Mesothelial cell of epicardium (in vitro differentiated cells): Measurements from ENCODE around the gene NACA. TPM values are rescaled to one million over a fixed set of nuclear protein-coding genes. Genes with fewer than 3 reads are reported as not detected.

Experiments
- DNase-seq, 2 experiments: peaks; one replicate each; pipeline ENCODE4 v3.0.0; 2021; ENCODE audit warnings: low spot score in 2 of 2; ENCODE audit not compliant: unreplicated experiment in 2 of 2
- H3K27ac Mint-ChIP-seq: 2 replicates; pipeline ENCODE4 v1.8.0; 2021; ENCODE audit warnings: mixed read lengths
- H3K27me3 Mint-ChIP-seq: 2 replicates; pipeline ENCODE4 v1.8.0; 2021; ENCODE audit warnings: low read depth, mixed read lengths
- H3K36me3 Mint-ChIP-seq: 2 replicates; pipeline ENCODE4 v1.8.0; 2021; ENCODE audit warnings: mixed read lengths
- H3K4me1 Mint-ChIP-seq: 2 replicates; pipeline ENCODE4 v1.8.0; 2021; ENCODE audit warnings: mixed read lengths
- H3K4me3 Mint-ChIP-seq: 2 replicates; pipeline ENCODE4 v1.8.0; 2021; ENCODE audit warnings: mild to moderate bottlenecking, moderate library complexity, mixed read lengths
- H3K9me3 Mint-ChIP-seq: 2 replicates; pipeline ENCODE4 v1.8.0; 2021; ENCODE audit warnings: mixed read lengths
- total RNA-seq: library from RNA; stranded (reverse); gene quantifications from 3 replicates; pipeline ENCODE4 v1.2.1, GENCODE V29; 2021
- TF ChIP-seq, protein P1 (sequence below): fragments of 200-600 bp; sonication (generic); IDR thresholded peaks from one replicate; pipeline ENCODE4 v1.5.0; 2021; ENCODE audit warnings: antibody characterized with exemption; ENCODE audit not compliant: unreplicated experiment

Gene NACA
- total RNA-seq, 1 donor from 2014 or later: 919 TPM

DNA sequence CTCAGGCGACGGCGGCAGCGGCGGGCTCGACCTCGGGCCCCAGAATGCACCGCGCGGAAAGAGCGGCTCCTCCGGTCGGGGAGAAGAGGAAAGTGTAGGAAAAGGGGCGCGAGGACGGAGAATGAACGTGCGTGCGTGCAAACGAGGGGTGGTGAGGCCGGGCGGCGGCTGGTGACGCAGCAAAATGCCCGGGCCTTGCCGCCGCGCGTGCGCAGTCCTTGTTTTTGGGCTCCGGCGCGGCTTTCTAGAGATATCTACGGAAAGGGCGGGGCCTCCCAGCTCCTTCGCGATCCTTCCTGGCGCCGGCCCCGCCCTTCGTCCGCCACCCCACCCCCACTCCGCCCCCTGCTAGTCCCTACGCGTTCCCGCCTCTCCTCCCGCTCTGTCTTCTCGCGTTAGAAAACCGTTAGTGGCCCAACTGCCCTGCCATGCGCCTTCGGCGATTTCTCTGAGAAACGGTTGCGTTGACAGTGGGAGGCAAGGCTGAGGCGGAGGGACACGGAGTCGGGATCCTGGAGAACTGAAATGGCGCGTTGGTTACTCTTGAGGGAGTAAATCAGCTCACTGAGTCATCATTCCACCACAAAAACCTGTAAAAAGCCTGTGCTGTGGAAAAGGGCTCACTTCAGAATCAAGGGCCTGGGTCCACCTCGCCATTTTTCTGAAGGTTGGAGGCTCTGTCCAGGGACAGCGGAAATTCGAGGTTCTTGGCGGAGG, 36.8 kb downstream of the NACA start, which contains the start of gene PTGES3:
Gene PTGES3, minus strand, starts transcription at position 156 of the 717 bp plus-strand sequence. CDS start 285 bp downstream, outside the sequence.
- DNase-seq: peak; percentile 98
- no peaks in the 10 kb centered on the region for H3K27me3 Mint-ChIP-seq
- TF ChIP-seq, protein P1, sequence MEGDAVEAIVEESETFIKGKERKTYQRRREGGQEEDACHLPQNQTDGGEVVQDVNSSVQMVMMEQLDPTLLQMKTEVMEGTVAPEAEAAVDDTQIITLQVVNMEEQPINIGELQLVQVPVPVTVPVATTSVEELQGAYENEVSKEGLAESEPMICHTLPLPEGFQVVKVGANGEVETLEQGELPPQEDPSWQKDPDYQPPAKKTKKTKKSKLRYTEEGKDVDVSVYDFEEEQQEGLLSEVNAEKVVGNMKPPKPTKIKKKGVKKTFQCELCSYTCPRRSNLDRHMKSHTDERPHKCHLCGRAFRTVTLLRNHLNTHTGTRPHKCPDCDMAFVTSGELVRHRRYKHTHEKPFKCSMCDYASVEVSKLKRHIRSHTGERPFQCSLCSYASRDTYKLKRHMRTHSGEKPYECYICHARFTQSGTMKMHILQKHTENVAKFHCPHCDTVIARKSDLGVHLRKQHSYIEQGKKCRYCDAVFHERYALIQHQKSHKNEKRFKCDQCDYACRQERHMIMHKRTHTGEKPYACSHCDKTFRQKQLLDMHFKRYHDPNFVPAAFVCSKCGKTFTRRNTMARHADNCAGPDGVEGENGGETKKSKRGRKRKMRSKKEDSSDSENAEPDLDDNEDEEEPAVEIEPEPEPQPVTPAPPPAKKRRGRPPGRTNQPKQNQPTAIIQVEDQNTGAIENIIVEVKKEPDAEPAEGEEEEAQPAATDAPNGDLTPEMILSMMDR: no peak
- peaks cover 5% of the 10 kb centered on the region for H3K36me3 Mint-ChIP-seq
- no peaks in the 10 kb centered on the region for H3K9me3 Mint-ChIP-seq
- H3K27ac Mint-ChIP-seq: peak within 1 kb of the TSS; percentile 100
- peaks cover 37% of the 10 kb centered on the region for H3K4me1 Mint-ChIP-seq
- peak within 1 kb of the TSS; percentile 100 for H3K4me3 Mint-ChIP-seq

DNA sequence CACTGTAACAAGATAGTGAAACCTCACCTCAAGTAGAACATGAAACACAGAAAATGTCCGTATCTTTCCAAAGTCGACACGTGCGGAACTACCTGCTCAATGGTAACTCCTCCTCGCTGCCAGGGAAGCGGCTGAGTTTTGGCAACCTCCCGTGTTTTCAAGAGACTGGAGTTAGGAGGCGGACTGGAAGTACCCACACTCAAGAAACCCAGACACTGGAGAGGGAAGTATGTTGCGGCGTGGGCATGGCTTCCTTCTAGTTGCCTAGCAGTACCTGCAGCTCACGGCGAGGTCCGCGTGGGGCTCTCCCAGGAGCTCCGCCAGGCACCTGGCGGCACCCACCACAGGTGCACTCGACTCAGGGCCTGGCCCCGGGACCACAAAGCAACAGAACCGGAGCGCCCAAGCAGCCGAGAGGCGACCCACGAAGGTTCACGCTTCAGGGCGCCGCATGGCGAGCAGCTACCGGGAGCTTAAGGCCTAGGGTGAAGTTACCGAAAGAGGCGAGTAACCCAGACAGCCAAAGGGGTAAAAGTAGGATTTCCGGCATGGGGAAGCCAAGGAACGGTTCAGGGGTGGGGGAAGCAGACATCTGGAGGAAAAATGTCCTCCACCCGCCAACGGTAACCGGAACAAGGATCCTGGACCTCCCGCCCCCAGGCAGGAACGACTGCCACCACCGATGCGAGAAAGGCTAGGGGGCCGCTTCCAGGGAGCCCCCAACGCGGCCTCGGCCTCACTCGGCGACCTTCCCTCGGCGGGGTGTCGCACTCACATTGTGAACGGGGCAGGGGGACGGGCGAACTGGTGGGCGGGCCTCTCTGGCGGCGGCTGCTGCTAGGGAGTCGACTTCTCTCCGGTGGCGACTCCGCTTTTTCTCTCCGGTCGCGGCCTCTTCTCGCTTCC, 37.6 kb downstream of the NACA start:
- no peaks in the 10 kb centered on the region for H3K27me3 Mint-ChIP-seq
- peak overlapping the region; percentile 100 for H3K27ac Mint-ChIP-seq
- TF ChIP-seq, protein P1: no peak
- no peaks in the 10 kb centered on the region for H3K9me3 Mint-ChIP-seq
- peak; percentile 24 to 63 for DNase-seq
- H3K4me1 Mint-ChIP-seq: peaks cover 37% of the 10 kb centered on the region
- H3K4me3 Mint-ChIP-seq: peak overlapping the region; percentile 100
- peaks cover 5% of the 10 kb centered on the region for H3K36me3 Mint-ChIP-seq

DNA sequence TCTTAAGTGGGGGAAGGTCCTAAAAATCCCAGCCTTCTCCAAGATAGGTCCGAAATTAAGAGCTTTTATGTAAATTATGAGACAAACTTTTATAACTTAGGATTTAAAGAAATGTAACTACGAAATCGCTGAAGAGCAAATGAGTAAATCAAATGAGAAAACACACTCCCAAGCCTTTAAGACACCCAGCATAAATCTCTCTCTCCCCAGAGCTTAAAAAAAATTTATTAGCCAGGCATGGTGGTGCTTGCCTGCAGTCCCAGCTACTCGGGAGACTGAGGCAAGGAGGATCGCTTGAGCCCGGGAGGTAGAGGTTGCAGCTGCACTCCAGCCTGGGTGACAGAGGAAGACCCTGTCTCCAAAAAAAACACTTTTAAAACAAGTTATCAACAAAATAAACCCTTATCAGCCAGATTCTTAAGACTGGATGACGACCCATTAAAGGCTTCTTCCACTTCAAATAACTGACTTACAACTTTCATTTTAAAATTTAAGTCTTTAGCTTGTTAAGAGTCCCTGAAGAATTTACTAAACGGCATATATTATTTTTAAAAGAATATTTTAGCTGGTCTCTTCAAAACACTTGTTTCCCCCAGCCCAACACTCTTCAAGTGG, 40.2 kb downstream of the NACA start:
- Mint-ChIP-seq H3K36me3 (peaks cover 10% of the 10 kb centered on the region), H3K4me3 (peak overlapping the region; percentile 55), H3K4me1 (peaks cover 39% of the 10 kb centered on the region), H3K27ac (peak overlapping the region; percentile 90), H3K27me3 (no peaks in the 10 kb centered on the region), H3K9me3 (no peaks in the 10 kb centered on the region)
- TF ChIP-seq, protein P1: no peak
- DNase-seq: no peak

DNA sequence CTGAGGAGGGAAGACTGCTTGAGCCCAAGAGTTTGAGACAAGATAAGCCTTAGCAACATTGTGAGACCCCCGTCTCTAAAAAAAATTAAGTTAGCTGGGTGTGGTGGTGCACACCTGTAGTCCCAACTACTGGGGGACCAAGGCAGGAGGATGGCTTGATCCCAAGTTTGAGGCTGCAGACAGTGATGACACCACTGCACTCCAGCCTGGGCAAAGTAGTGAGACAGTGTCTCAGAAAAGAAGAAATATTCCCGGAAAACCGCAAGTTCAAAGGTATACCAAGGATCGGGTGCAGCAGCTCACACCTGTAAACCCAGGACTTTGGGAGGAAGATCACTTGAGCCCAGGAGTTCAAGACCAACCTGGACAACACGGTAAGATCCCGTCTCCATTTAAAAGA, 42.8 kb downstream of the NACA start:
- Mint-ChIP-seq H3K9me3 (no peaks in the 10 kb centered on the region), H3K4me1 (peaks cover 29% of the 10 kb centered on the region), H3K4me3 (no peak overlapping the region), H3K36me3 (peaks cover 10% of the 10 kb centered on the region), H3K27ac (peak overlapping the region; percentile 21), H3K27me3 (no peaks in the 10 kb centered on the region)
- DNase-seq: no peak
- TF ChIP-seq, protein P1: no peak

DNA sequence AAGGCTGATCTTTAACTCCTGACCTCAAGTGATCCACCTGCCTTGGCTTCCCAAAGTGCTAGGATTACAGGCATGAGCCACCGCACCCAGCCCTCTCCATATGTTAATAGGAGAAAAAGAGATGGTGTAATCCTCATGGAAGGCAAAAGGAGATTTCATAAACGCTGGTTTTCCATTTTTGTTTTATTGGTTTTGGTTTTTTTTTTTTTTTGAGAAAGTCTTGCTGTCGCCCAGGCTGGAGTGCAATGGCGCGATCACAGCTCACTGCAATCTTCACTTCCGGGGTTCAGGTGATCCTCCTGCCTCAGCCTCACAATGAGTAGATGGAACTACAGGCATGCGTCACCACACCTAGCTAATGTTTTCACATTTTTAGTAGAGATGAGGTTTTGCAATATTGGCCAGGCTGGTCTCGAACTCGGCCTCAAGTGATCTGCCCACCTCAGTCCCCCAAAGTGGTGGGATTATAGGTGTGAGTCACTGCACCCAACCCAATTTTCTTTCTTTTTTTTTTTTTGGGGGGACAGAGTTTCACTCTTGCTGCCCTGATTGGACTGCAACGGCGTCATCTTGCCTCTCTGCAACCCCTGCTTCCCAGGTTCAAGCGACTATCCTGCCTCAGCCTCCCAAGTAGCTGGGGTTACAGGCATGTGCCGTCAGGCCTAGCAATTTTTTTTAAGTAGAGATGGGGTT, 45.1 kb downstream of the NACA start:
- Mint-ChIP-seq H3K4me3 (no peak overlapping the region), H3K36me3 (peaks cover 10% of the 10 kb centered on the region), H3K27ac (no peak overlapping the region), H3K9me3 (no peaks in the 10 kb centered on the region), H3K27me3 (no peaks in the 10 kb centered on the region), H3K4me1 (peaks cover 15% of the 10 kb centered on the region)
- no peak for DNase-seq
- TF ChIP-seq, protein P1: no peak
